ENCODE measurements around the gene USP9X.
"Not testable (repeated sequence)": the region's sequence is repeated elsewhere in the genome, so short reads cannot be mapped to it uniquely, and the experiment has no call there.

USP9X gene

GRCh38 chrX:41122664-41123257, 37.5 kb downstream of the USP9X start:
- no peak for DNase-seq (ENCODE audit: low spot score)

GRCh38 chrX:41127477-41128192, 42.4 kb downstream of the USP9X start:
- no peak for DNase-seq (ENCODE audit: low spot score)

DNA sequence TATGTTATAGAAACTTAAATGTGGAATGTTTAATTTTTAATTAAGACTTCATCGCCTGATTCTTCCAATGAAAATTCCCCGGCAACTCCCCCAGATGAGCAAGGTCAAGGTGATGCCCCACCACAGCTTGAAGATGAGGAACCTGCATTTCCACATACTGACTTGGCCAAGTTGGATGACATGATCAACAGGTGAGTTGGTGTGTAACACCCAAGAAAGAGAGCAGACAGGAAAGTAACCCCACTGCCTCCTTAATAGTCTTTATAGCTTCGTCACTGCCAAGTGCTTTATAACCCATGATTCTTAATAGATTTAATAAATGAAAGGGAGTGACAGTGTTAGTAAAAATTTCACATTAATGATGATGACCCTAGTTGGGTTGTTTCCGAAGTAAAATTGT, 43.7 kb downstream of the USP9X start:
- DNase-seq (ENCODE audit: low spot score): no peak

DNA sequence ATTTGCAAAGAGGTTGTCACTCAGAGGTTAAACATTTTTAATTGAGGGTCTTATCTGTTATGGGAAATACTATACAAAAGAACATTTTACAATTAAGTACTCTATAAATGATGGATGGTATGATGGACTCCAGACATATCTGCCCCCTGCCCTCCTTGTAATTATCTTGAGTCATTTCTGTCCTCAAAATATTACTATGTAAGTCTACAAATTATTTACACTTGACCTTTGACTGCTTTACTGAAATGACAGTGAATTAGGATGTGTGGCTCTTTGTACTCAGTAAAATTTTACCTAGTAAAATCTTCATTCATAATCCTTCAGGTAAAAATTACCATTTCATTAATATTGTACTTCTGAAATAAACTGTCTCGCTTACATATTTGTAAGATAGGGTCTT, 46.5 kb downstream of the USP9X start:
- no peak for DNase-seq (ENCODE audit: low spot score)

DNA sequence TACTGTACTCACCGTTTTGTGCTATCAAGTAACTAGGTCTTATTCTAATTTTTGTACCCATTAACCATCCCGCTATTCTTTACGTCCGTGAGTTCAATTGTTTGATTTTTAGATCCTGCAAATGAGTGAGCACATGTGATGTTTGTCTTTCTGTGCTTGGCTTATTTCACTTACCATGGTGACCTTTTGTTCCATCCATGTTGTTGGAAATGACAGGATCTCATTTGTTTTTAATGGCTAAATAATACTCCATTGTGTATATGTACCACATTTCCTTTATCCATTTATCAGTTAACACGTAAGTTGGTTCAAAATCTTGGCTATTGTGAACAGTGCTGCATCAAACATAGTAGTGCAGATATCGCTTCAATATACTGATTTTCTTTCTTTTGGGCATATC, 48.3 kb downstream of the USP9X start:
- no peak for DNase-seq (ENCODE audit: low spot score)

DNA sequence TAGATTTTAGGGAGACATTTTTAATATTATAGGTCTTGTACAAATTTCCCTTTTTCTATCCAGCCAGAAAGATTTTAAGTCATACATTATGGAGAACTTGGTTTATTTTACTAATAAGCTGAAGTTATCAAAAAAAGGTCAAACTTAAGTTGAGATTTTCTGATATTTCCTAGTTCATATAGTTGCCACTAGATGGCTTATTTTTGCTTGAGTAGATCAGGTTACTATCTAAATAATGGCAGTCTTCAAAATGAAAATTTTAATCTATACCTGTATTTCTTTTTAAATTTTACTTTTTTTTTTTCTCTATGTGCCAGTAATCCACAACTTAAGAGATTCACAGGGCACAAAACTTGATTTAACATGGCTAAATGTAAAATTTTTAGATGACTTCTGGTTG, 52.3 kb downstream of the USP9X start:
- DNase-seq (ENCODE audit: low spot score): no peak

DNA sequence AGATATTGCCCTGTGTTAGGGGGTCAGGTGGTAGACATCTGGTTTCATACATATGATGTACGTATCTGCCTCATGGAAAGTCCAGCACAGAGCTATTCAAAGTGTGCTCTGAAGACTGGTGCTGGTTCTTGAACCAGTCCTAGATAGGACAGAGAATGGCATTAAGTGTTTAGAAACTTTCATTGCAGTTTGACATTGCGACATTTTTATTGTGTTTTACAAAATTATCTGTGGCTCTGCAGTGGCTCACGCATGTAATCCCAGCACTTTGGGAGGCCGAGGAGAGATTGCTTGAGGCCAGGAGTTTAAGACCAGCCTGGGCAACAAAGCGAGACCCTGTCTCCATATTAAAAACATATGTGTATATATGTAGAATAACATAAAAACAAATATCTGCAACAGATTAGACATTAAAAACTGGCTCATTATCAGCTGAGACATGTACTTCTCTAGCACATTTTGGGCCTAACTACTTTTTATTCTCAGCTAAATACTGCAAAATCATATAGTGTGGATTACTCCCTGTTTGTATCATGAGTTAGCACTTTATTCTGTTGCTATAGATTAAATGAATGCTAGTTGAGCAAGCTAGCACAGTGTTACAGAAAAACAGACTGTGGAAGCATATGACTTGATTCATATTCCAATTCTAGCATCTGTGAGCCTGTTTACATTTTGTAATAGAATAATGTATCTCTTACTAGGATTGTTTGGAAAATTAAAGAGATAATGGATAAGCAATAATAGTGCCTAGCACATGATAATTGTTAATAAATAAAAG, 57.1 kb downstream of the USP9X start:
- no peak for DNase-seq (ENCODE audit: low spot score)

GRCh38 chrX:41144873-41145272, 59.6 kb downstream of the USP9X start:
- DNase-seq (ENCODE audit: low spot score): no peak

GRCh38 chrX:41145920-41146608, 60.8 kb downstream of the USP9X start:
- no peak for DNase-seq (ENCODE audit: low spot score)

- DNase-seq (ENCODE audit: low spot score): no peak
These were observed 63.3 kb downstream of the USP9X start for GRCh38 chrX:41148553-41148952.

DNA sequence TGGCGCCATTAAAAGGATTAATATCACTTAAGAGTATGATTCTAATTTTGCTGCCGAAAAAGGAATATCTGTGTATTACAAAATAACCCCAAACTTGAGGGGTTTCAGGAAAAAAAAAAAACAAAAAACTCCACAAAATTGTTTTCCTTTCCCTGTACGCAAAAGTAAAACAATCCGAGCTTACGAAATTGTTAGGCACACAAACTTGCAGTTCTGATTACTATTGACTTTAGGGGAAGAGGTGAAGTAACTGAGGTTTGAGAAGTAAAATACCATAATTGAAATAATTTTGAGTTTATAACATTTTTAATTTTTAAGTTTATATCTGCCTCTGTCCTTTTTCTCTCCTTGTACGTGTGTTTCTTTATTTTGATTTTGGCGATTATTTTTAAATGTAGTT, 64.8 kb downstream of the USP9X start:
- no peak for DNase-seq (ENCODE audit: low spot score)

DNA sequence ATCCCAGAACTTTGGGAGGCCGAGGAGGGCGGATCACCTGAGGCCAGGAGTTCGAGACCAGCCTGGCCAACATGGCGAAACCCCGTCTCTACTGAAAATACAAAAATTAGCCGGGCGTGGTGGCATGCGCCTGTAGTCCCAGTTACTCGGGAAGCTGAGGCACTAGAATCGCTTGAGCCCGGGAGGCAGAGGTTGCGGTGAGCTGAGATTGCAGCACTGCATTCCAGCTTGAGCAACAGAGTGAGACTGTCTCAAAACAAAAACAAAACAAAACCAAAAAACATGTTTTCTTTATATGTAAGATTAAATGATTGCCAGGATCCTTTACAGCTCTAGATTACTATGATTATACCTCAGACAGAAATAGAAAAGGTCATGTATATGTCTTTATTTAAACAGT, 66.5 kb downstream of the USP9X start:
- DNase-seq (ENCODE audit: low spot score): not testable (repeated sequence)

- DNase-seq (ENCODE audit: low spot score): no peak
These were observed 67.0 kb downstream of the USP9X start for GRCh38 chrX:41152221-41152620.

DNA sequence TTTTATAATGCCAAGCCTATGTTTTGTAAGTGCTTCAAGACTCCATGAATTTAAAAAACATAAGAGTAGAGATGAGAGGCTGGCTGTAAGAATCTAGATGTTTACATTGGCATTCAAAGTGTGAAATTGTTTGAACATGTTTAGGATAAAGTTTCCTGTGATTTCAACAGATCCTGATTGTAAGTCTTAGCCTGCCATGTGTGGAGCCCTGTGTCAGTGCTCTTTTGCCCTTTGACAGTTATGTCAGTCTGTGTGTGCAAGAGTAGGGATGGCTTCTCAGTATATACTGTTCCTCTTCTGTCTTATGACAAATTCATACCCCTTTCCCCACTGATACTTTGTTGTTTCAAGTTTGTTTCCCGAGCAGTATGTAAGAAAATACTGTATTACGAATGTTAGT, 68.2 kb downstream of the USP9X start:
- DNase-seq (ENCODE audit: low spot score): no peak

- DNase-seq (ENCODE audit: low spot score): no peak
These were observed 68.7 kb downstream of the USP9X start for GRCh38 chrX:41153957-41154356.

DNA sequence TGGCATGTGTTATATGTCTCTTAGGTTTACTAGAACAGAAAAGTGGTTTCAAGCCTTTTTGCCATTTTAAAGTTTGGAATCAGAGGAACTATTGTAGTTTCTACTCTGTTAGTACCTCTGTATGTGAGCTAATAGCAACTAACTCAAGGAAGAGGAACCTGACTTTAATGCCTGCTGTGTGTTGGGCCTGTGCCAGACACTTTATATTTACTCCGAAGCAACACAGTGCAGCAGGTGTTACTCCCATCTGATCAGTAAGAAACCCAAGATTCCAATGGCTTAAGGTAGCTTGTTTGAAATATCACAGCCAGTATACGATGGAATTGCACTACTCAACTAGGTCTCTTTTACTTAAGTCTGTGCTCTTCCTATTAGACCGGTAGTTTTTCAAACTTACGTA, 79.2 kb downstream of the USP9X start:
- no peak for DNase-seq (ENCODE audit: low spot score)

DNA sequence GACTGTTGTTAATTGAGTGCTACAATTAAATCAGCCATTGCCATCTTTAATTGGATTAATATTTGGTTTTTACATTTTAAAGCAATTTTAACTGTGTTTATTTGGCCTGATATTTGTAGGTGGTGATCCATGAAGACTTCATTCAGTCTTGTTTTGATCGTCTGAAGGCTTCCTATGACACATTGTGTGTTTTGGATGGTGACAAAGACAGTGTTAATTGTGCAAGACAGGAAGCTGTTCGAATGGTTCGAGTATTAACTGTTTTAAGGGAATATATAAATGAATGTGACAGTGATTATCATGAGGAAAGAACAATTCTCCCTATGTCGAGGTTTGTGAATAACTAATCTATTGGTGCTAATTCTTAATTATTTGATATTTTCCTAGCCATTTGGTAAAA, 82.6 kb downstream of the USP9X start:
- DNase-seq (ENCODE audit: low spot score): peak; percentile 1

- no peak for DNase-seq (ENCODE audit: low spot score)
These were observed 91.0 kb downstream of the USP9X start for GRCh38 chrX:41176263-41176662.

DNA sequence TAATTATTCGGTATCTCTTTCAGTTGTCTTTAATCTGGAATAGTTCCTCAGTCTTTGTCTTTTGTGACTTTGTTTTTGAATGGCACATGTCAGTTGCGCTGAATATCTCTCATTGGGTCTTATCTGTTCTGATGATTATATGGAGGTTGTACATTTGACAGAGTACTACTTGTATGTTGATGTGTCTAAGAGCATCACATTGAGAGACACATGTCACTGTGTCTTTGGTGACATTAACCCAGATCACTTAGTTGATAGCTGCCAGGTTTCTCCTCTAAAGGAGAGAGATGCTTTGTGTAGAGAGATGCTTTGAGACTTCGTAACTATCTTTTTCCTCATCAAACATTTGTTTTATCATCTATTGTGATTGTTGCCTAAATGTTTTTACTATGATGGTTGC, 92.1 kb downstream of the USP9X start:
- no peak for DNase-seq (ENCODE audit: low spot score)

GRCh38 chrX:41178201-41178600, 93.0 kb downstream of the USP9X start:
- DNase-seq (ENCODE audit: low spot score): no peak

DNA sequence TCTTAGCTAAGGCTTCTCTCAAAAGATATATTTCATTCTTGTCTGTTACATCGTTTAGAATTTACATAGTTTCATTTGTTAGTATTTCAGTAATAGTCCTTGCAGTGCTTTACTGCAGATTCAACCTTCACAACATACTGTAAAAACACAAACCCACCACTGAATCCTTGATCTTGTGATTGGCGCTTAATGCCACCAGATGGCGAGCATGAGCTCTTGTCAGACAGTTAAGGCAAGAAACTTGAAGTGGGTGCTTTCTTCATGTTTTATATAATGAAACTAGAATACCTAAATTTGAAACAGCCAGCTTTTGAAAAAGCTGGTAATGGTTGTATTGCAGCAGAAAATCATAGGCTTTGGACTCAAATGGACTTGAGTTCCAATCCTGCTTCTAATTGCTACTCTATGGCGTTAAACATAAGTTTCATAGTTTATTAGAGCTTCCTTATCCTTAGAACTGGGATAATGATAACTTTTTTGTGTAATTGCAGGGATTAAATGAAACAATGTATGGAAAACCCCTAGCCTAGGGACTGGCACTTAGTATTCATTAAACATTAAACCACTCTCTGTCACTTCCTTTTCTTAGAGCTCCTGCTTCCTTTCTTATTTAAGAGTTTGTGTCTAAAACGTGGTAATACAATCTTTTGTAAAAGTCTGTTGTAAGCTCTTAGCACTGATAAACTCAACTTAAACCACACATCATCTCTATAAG, 95.1 kb downstream of the USP9X start:
- DNase-seq (ENCODE audit: low spot score): peak; percentile 63

DNA sequence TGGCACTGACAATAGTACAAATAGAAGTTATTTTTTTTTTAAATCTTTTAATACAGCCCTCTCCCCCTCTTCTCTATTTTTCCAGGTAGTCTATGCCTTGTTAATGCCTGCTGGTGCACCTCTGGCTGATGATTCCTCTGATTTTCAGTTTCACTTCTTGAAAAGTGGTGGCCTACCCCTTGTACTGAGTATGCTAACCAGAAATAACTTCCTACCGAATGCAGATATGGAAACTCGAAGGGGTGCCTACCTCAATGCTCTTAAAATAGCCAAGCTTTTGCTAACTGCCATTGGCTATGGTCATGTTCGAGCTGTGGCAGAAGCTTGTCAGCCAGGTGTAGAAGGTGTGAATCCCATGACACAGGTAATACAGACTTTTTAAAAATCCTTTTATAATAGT, 99.1 kb downstream of the USP9X start:
- DNase-seq (ENCODE audit: low spot score): no peak

All from Ammon's horn (tissue), 1 donor.